DND-41 (cell line): ENCODE results near the gene U2AF1L4.

Experiments used
- ATAC-seq: fragments of 200-7000 bp; cut with Tn5 transposase; 3 replicates; pipeline ENCODE4 v1.9.1; 2021; ENCODE audit warnings: low read depth; ENCODE audit not compliant: insufficient read depth
- DNase-seq: peaks from one replicate; pipeline ENCODE4 v3.0.0-alpha.2; 2020
- H2AFZ ChIP-seq: 2 replicates; pipeline ENCODE4 v1.6.0; 2012; ENCODE audit warnings: low read depth, low read length
- H3K27ac ChIP-seq: 2 replicates; pipeline ENCODE4 v1.5.1; 2012; ENCODE audit warnings: low read length, inconsistent platforms
- H3K27me3 ChIP-seq: fragments of 200-600 bp; sonication (generic); 2 replicates; pipeline ENCODE4 v1.6.0; 2012; ENCODE audit warnings: low read length, mild to moderate bottlenecking, inconsistent platforms; ENCODE audit not compliant: insufficient read depth, poor library complexity
- H3K36me3 ChIP-seq: 2 replicates; pipeline ENCODE4 v1.5.1; 2012; ENCODE audit warnings: low read length, inconsistent platforms; ENCODE audit not compliant: insufficient read depth
- H3K4me1 ChIP-seq: 2 replicates; pipeline ENCODE4 v1.5.1; 2012; ENCODE audit warnings: mild to moderate bottlenecking, low read length; ENCODE audit not compliant: insufficient read depth
- H3K4me2 ChIP-seq: 2 replicates; pipeline ENCODE4 v1.6.0; 2012; ENCODE audit warnings: mild to moderate bottlenecking, moderate library complexity, low read length, inconsistent platforms; ENCODE audit not compliant: insufficient read depth
- H3K4me3 ChIP-seq, 2 experiments: fragments of 200-600 bp in 1 of 2; shearing (Covaris generic) in 1 of 2; 2 replicates each; pipeline ENCODE4 v1.5.1; 2012 to 2016; ENCODE audit warnings: inconsistent platforms in 2 of 2, low read length in 2 of 2, mild to moderate bottlenecking in 2 of 2, low read depth in 1 of 2, moderate library complexity in 1 of 2
- H3K79me2 ChIP-seq: 2 replicates; pipeline ENCODE4 v1.6.0; 2012; ENCODE audit warnings: low read length, inconsistent platforms; ENCODE audit not compliant: insufficient read depth
- H3K9ac ChIP-seq: 2 replicates; pipeline ENCODE4 v1.6.0; 2012; ENCODE audit warnings: low read depth, mild to moderate bottlenecking, inconsistent platforms, low read length, moderate library complexity
- H3K9me3 ChIP-seq: 2 replicates; pipeline ENCODE4 v1.5.1; 2012; ENCODE audit warnings: low read length, moderate library complexity, mild to moderate bottlenecking, inconsistent platforms; ENCODE audit not compliant: insufficient read depth, severe bottlenecking
- H4K20me1 ChIP-seq: 2 replicates; pipeline ENCODE4 v1.6.0; 2012; ENCODE audit warnings: low read length; ENCODE audit not compliant: insufficient read depth
- EZH2 ChIP-seq: IDR thresholded peaks from 3 replicates; pipeline ENCODE4 v1.6.1; 2012; ENCODE audit warnings: borderline replicate concordance, low read depth, mild to moderate bottlenecking, moderate library complexity, low read length, inconsistent platforms; ENCODE audit not compliant: severe bottlenecking
- TF ChIP-seq, protein P1 (sequence below): IDR thresholded peaks from 2 replicates; pipeline ENCODE4 v1.5.1; 2012; ENCODE audit warnings: borderline replicate concordance, low read length, moderate library complexity, mild to moderate bottlenecking; ENCODE audit not compliant: poor library complexity, severe bottlenecking; ENCODE audit errors: extremely low read depth

The U2AF1L4 gene

DNA sequence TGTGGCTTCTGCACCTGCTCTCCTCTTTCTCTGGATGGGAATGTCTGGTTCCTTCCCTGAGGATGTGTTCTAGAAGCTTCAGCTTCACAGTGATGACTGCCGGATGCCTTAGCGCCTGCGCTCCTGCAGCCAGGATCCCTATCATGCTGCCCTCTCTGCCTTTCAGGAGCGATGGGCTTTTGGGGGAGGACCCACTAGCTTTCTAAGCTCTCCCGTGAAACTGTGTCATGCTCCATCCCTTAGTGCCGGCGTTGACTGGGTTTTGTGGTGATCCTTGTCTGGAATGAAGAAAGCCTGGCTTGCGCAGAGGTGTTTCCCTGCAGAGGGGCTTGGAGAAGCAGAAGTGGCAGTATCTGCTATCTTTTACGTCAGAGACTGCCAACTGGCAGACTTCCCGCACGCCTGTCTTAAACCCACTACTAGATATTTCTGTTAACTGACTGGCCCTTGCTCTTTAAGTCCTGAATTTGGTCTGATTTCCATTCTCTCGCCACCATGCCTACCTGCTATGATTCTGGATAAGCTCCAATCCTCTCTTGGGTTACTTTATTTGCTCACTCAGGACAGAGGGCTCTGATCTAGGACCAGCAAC lies 31.2 kb downstream of the U2AF1L4 start:
- Histone ChIP-seq H3K4me3 (no peak overlapping the region), H3K36me3 (peaks cover 1% of the 10 kb centered on the region; the same call in 1 of the 2 replicates), H3K27ac (no peak overlapping the region), H3K9ac (no peak overlapping the region), H2AFZ (no peak overlapping the region), H3K79me2 (peaks cover 24% of the 10 kb centered on the region), H3K27me3 (no peaks in the 10 kb centered on the region), H3K4me1 (peaks cover 22% of the 10 kb centered on the region), H3K4me2 (no peak overlapping the region), H3K9me3 (no peaks in the 10 kb centered on the region), H4K20me1 (peaks cover 7% of the 10 kb centered on the region)
- ATAC-seq (no peak), DNase-seq (no peak)
- TF ChIP-seq EZH2: no peak

DNA sequence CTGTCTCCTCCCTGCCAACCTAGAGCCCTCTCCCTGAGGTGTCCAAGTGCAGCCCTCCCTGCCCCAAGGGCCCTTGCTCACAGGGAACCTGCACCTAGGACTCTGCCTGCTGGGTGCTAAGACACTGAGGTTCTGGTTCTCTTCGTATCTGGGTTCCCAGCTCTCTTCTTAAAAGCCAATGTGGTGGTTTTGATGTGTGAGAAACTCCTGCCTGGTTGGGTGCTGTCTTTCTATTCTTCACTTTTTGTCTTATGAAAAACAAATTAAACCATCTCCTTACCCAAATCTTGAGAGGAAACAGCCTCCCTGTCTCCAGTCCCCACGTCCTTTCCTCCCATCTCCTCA lies 31.7 kb downstream of the U2AF1L4 start:
- H3K9me3 ChIP-seq: no peaks in the 10 kb centered on the region
- no peaks in the 10 kb centered on the region; the same call in 1 of the 2 replicates for H3K36me3 ChIP-seq
- DNase-seq (no peak), ATAC-seq (no peak)
- H3K4me2 ChIP-seq: no peak overlapping the region
- peaks cover 17% of the 10 kb centered on the region for H3K4me1 ChIP-seq
- H3K9ac ChIP-seq: no peak overlapping the region
- peaks cover under 1% of the 10 kb centered on the region for H3K27me3 ChIP-seq
- H3K4me3 ChIP-seq: no peak overlapping the region
- no peak overlapping the region for H3K27ac ChIP-seq
- peaks cover 19% of the 10 kb centered on the region for H3K79me2 ChIP-seq
- no peak for TF ChIP-seq EZH2
- TF ChIP-seq, protein P1, sequence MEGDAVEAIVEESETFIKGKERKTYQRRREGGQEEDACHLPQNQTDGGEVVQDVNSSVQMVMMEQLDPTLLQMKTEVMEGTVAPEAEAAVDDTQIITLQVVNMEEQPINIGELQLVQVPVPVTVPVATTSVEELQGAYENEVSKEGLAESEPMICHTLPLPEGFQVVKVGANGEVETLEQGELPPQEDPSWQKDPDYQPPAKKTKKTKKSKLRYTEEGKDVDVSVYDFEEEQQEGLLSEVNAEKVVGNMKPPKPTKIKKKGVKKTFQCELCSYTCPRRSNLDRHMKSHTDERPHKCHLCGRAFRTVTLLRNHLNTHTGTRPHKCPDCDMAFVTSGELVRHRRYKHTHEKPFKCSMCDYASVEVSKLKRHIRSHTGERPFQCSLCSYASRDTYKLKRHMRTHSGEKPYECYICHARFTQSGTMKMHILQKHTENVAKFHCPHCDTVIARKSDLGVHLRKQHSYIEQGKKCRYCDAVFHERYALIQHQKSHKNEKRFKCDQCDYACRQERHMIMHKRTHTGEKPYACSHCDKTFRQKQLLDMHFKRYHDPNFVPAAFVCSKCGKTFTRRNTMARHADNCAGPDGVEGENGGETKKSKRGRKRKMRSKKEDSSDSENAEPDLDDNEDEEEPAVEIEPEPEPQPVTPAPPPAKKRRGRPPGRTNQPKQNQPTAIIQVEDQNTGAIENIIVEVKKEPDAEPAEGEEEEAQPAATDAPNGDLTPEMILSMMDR: no peak
- H4K20me1 ChIP-seq: peaks cover 1% of the 10 kb centered on the region
- no peak overlapping the region for H2AFZ ChIP-seq

DNA sequence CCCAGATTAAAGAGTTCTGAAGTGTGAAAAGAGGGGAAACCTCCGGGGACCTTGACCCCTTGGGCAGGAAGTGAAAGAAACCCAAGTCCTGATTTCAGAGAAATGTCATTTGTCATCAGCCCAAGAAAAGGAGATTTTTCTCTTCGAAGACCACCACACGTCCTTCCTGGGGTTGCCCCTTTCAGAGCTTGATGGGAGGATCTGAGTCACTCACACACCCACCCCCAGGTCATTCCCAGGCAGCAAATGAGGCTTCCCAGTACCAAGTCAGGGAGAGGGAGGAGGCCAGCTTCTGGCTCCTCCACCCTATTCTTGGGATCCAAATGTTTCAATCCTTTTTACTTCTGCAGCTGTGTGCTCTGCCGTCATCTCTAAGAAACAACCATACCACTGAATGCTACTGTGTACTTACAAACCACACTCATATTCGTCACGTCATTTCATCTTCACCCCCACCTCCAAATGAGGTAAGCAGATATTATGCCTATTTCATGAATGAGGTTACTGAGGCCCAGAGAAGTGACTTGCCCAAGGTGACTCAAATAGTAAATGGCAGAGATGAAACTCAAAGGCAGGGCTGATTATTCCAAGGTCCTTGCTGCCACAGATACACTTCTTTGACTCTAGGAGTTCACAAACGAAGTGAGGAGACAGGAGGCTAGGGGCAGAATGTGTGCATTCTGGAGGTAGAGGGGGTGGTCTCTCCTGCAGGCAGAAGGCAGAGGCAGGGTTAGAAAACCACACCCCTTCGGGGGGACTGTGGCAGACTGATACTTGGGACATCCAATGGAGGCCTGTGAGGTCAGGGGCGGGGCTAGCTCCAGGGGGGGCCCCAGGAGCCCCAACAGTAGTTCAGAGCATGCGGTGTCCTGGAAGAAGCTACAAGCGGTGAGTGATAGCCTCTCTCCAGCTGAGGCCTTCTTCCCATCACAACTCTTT lies 32.4 kb downstream of the U2AF1L4 start:
- Histone ChIP-seq H3K9me3 (no peaks in the 10 kb centered on the region), H3K79me2 (peaks cover 13% of the 10 kb centered on the region), H3K4me1 (peaks cover 16% of the 10 kb centered on the region), H3K9ac (no peak overlapping the region), H3K27me3 (peaks cover 6% of the 10 kb centered on the region), H4K20me1 (no peaks in the 10 kb centered on the region; the same call in 1 of the 2 replicates), H3K36me3 (no peaks in the 10 kb centered on the region; the same call in 1 of the 2 replicates), H3K4me2 (no peak overlapping the region), H3K27ac (no peak overlapping the region), H2AFZ (no peak overlapping the region), H3K4me3 (no peak overlapping the region)
- DNase-seq (no peak), ATAC-seq (no peak)
- TF ChIP-seq, protein P1: no peak
- TF ChIP-seq EZH2: no peak
